Astrocyte (in vitro differentiated cells and primary cell): ENCODE results near the gene LIF. TPM values are rescaled to one million over a fixed set of nuclear protein-coding genes. Genes with fewer than 3 reads are reported as not detected.

Source experiments
- DNase-seq: peaks from one replicate; pipeline ENCODE4 v3.0.0-alpha.2; 2010; ENCODE audit warnings: low read depth
- FAIRE-seq: peaks from 2 replicates; lab custom pipeline; 2011; peaks lifted over from hg19 to GRCh38; lab: Jason Lieb, UNC
- H2AFZ ChIP-seq: 2 replicates; pipeline ENCODE4 v1.6.0; 2012; ENCODE audit warnings: low read depth, low read length, inconsistent platforms
- H3K27ac ChIP-seq: 2 replicates; pipeline ENCODE4 v1.5.1; 2011; ENCODE audit warnings: low read depth, low read length, inconsistent platforms
- H3K27me3 ChIP-seq: 2 replicates; pipeline ENCODE4 v1.6.0; 2011; ENCODE audit warnings: low read length, inconsistent platforms; ENCODE audit not compliant: insufficient read depth
- H3K36me3 ChIP-seq: 2 replicates; pipeline ENCODE4 v1.5.1; 2011; ENCODE audit warnings: low read length, inconsistent platforms; ENCODE audit not compliant: insufficient read depth
- H3K4me1 ChIP-seq: 2 replicates; pipeline ENCODE4 v1.5.1; 2011; ENCODE audit warnings: low read length, inconsistent platforms; ENCODE audit not compliant: insufficient read depth
- H3K4me2 ChIP-seq: 2 replicates; pipeline ENCODE4 v1.6.0; 2012; ENCODE audit warnings: low read length, inconsistent platforms
- H3K4me3 ChIP-seq: 2 replicates; pipeline ENCODE4 v1.5.1; 2011; ENCODE audit warnings: low read depth, mild to moderate bottlenecking, low read length, inconsistent platforms; ENCODE audit not compliant: insufficient read depth
- H3K79me2 ChIP-seq: 2 replicates; pipeline ENCODE4 v1.6.0; 2012; ENCODE audit warnings: mild to moderate bottlenecking, low read length, inconsistent platforms; ENCODE audit not compliant: insufficient read depth
- H3K9ac ChIP-seq: 2 replicates; pipeline ENCODE4 v1.6.0; 2012; ENCODE audit warnings: mild to moderate bottlenecking, low read length, inconsistent platforms
- H3K9me3 ChIP-seq: 2 replicates; pipeline ENCODE4 v1.5.1; 2012; ENCODE audit warnings: low read depth, mild to moderate bottlenecking, low read length, inconsistent platforms; ENCODE audit not compliant: insufficient read depth
- H4K20me1 ChIP-seq: 2 replicates; pipeline ENCODE4 v1.6.0; 2012; ENCODE audit warnings: low read length, inconsistent platforms; ENCODE audit not compliant: insufficient read depth
- H3K27ac Mint-ChIP-seq: one replicate; pipeline ENCODE4 v1.8.0; 2021; ENCODE audit warnings: mild to moderate bottlenecking, mixed read lengths; ENCODE audit not compliant: unreplicated experiment
- H3K27me3 Mint-ChIP-seq: one replicate; pipeline ENCODE4 v1.8.0; 2021; ENCODE audit warnings: low read depth, mixed read lengths; ENCODE audit not compliant: unreplicated experiment
- H3K36me3 Mint-ChIP-seq: one replicate; pipeline ENCODE4 v1.8.0; 2021; ENCODE audit warnings: low read depth, mixed read lengths; ENCODE audit not compliant: unreplicated experiment
- H3K4me1 Mint-ChIP-seq: one replicate; pipeline ENCODE4 v1.8.0; 2021; ENCODE audit warnings: low read depth, mixed read lengths; ENCODE audit not compliant: unreplicated experiment
- H3K4me3 Mint-ChIP-seq: one replicate; pipeline ENCODE4 v1.8.0; 2021; ENCODE audit warnings: mild to moderate bottlenecking, moderate library complexity, mixed read lengths; ENCODE audit not compliant: unreplicated experiment
- H3K9me3 Mint-ChIP-seq: one replicate; pipeline ENCODE4 v1.8.0; 2021; ENCODE audit warnings: mild to moderate bottlenecking, mixed read lengths; ENCODE audit not compliant: unreplicated experiment
- EZH2 ChIP-seq: IDR thresholded peaks from 2 replicates; pipeline ENCODE4 v1.6.1; 2012; ENCODE audit warnings: mild to moderate bottlenecking, low read length, inconsistent platforms; ENCODE audit not compliant: insufficient read depth
- total RNA-seq: library from RNA; stranded (reverse); gene quantifications from 2 replicates; pipeline ENCODE4 v1.2.1, GENCODE V29; 2021
- TF ChIP-seq, protein P1 (sequence below): IDR thresholded peaks from 2 replicates; pipeline ENCODE4 v1.5.1; 2011; ENCODE audit warnings: low read depth, mild to moderate bottlenecking, inconsistent platforms, low read length, moderate library complexity; ENCODE audit not compliant: insufficient read depth

Gene LIF
- total RNA-seq, 1 donor from 2014 or later: 63.3 TPM

DNA sequence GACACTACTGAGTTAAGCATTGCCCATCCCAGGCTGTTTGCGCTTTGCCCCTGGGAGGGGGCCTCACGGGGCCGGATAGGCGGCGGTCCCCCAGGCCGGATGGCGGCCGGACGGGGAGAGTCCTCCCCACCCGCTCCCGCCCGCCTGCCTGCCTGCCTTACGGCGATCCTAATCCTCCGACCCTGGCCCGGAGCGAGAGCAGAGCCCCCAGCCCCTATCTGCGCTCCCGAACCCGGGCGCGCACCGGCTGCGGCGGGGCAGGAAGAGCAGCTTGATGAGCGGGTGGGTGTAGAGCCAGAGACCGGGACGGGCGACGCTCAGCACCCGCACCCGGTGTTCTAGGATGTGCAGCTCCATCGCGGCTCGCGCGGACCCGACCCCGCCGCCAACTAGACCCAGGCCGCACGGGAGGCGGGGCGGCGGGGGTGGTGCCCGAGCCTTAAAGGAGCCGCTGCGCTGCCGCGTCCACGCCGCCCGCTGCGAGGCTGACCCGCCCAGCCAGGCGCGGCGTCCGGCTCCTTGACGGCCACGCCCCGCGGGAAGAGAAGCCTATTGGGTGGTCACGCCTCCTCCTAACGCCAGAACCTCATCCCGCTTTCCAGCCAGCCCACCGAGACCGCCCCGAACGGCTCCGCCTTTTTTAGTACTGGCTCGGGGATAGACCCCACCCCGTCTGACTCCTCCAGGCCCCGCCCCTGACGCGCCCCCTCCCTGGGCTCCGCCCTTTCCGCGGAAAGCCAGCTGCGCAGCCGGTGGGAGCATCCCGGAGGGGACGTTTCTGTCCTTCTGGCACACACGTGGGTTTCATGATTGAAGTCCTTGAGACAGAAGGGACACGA lies 42.8 kb upstream of the LIF start, which contains the start of gene CASTOR1:
Gene CASTOR1 (minus strand): TSS at position 365 of the 839 bp plus-strand sequence. CDS start 8 bp downstream, at position 357.
- Histone ChIP-seq H3K9ac (peak within 1 kb of the TSS; percentile 89), H3K9me3 (no peaks in the 10 kb centered on the region), H3K27ac (peak within 1 kb of the TSS; percentile 54), H3K4me1 (peaks cover 29% of the 10 kb centered on the region), H3K27me3 (no peaks in the 10 kb centered on the region), H4K20me1 (peaks cover 20% of the 10 kb centered on the region), H3K36me3 (peaks cover 13% of the 10 kb centered on the region), H3K79me2 (peaks cover 3% of the 10 kb centered on the region), H2AFZ (peak within 1 kb of the TSS; percentile 61), H3K4me3 (peak within 1 kb of the TSS; percentile 68), H3K4me2 (peak within 1 kb of the TSS; percentile 98)
- Mint-ChIP-seq H3K36me3 (peaks cover 26% of the 10 kb centered on the region), H3K4me3 (peak within 1 kb of the TSS; percentile 87), H3K27ac (peak within 1 kb of the TSS; percentile 89), H3K9me3 (no peaks in the 10 kb centered on the region), H3K27me3 (no peaks in the 10 kb centered on the region), H3K4me1 (no peaks in the 10 kb centered on the region)
- FAIRE-seq (peak; percentile 32), DNase-seq (peak; percentile 94)
- TF ChIP-seq, protein P1, sequence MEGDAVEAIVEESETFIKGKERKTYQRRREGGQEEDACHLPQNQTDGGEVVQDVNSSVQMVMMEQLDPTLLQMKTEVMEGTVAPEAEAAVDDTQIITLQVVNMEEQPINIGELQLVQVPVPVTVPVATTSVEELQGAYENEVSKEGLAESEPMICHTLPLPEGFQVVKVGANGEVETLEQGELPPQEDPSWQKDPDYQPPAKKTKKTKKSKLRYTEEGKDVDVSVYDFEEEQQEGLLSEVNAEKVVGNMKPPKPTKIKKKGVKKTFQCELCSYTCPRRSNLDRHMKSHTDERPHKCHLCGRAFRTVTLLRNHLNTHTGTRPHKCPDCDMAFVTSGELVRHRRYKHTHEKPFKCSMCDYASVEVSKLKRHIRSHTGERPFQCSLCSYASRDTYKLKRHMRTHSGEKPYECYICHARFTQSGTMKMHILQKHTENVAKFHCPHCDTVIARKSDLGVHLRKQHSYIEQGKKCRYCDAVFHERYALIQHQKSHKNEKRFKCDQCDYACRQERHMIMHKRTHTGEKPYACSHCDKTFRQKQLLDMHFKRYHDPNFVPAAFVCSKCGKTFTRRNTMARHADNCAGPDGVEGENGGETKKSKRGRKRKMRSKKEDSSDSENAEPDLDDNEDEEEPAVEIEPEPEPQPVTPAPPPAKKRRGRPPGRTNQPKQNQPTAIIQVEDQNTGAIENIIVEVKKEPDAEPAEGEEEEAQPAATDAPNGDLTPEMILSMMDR: no peak
- no peak for TF ChIP-seq EZH2

DNA sequence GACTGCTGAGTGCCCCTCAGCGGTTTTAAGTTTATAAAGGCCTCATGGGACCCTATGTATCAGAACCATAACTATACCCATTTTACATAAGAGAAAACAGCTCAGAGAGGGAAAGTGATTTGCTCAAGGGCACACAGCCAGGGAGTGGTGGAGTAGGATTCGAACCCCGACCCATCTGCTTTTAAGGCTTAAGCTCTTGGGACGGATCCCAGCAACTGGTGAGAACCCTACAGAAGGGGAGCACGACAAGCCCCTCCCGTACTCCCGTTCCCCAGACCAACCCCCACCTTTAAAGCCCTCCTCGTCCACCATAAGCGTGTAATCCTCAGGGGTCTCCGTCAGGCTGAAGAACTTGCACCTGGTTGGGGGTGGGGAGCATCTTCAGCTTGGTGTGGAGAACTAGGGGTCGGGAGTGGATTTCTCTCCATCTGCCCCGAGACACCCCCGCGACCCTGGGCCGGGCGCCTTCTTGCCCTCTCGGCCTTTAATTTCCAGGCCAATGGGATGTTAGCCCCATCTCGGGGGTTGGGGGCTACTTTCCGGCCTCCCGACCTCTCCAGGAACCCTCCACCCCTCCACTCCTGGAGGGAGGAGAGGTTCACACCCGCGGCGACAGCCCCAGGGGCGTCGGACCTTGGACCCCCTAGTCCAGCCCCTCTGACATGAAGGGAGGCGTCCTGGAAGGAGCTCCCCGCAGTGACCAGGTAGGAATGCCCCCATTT lies 42.0 kb upstream of the LIF start:
- Histone ChIP-seq H3K9me3 (no peaks in the 10 kb centered on the region), H3K9ac (peak overlapping the region; percentile 89), H3K27ac (peak overlapping the region; percentile 54), H3K36me3 (peaks cover 8% of the 10 kb centered on the region), H3K4me2 (peak overlapping the region; percentile 98), H2AFZ (peak overlapping the region; percentile 61), H4K20me1 (peaks cover 18% of the 10 kb centered on the region), H3K27me3 (no peaks in the 10 kb centered on the region), H3K4me1 (peaks cover 29% of the 10 kb centered on the region), H3K4me3 (peak overlapping the region; percentile 68), H3K79me2 (peaks cover 3% of the 10 kb centered on the region)
- peak overlapping the region; percentile 87 for H3K4me3 Mint-ChIP-seq
- no peaks in the 10 kb centered on the region for H3K27me3 Mint-ChIP-seq
- FAIRE-seq (no peak), DNase-seq (no peak)
- TF ChIP-seq, protein P1: no peak
- no peak for TF ChIP-seq EZH2
- H3K9me3 Mint-ChIP-seq: no peaks in the 10 kb centered on the region
- peak overlapping the region; percentile 89 for H3K27ac Mint-ChIP-seq
- H3K36me3 Mint-ChIP-seq: peaks cover 20% of the 10 kb centered on the region
- no peaks in the 10 kb centered on the region for H3K4me1 Mint-ChIP-seq
